Hematopoietic multipotent progenitor cell treated with erythropoietin and hydrocortisone succinate and interleukin-3 and kit ligand, for 8 days (in vitro differentiated cells): ENCODE results near the gene CYP2E1.
"Not testable (repeated sequence)": the region's sequence is repeated elsewhere in the genome, so short reads cannot be mapped to it uniquely, and the experiment has no call there.

ENCODE experiments used
- DNase-seq: peaks from one replicate; pipeline ENCODE4 v3.0.0-alpha.2; 2015

CYP2E1 gene

DNA sequence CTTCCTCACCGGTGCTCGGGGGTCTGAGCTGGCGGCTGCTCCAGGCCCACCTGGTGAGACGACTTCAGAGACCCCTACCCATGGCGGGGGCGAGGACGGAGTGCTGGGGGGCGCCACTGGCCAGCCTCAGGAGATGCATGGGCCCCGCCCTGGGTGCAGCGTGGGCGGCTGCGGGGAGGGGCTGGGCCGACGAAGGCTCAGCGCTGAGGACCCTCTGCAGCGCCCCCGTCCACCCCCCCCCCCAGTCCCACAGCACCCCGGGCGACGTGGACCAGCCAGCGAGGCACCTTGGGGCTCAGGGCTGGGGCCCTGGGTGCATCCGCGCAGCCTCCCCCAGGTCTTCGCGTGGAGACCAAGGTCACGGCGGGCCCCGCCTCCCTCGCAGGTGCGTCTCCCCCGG is 49.9 kb downstream of the CYP2E1 start:
- not testable (repeated sequence) for DNase-seq
